AG04450 (cell line): ENCODE measurements around the gene DOCK3. TPM values are rescaled to one million over a fixed set of nuclear protein-coding genes. Genes with fewer than 3 reads are reported as not detected.
"Not testable (repeated sequence)": the region's sequence is repeated elsewhere in the genome, so short reads cannot be mapped to it uniquely, and the experiment has no call there.

Source experiments
- CTCF ChIA-PET: fragments of 300-600, 350-600 bp; formaldehyde crosslinking; extraction: SDS; loops from one replicate; lab custom pipeline; 2022; ENCODE audit warnings: antibody characterized with exemption, inconsistent platforms; lab: Charles Lee
- POLR2A ChIA-PET: fragments of 350-600 bp; formaldehyde crosslinking; extraction: SDS; loops from one replicate; lab custom pipeline; 2021; ENCODE audit warnings: antibody characterized with exemption, inconsistent platforms; lab: Yijun Ruan, JAX
- DNase-seq: peaks from one replicate; pipeline ENCODE4 v3.0.0-alpha.2; 2011; ENCODE audit warnings: low read depth, low spot score
- H3K27ac ChIP-seq: one replicate; pipeline ENCODE4 v1.5.1; 2012; ENCODE audit warnings: low read depth, low read length, control low read depth
- H3K27me3 ChIP-seq: one replicate; pipeline ENCODE4 v1.6.0; 2012; ENCODE audit warnings: low read length; ENCODE audit not compliant: control insufficient read depth, insufficient read depth
- H3K4me3 ChIP-seq: 2 replicates; pipeline ENCODE4 v1.5.1; 2011; ENCODE audit warnings: mild to moderate bottlenecking, low read depth, low read length, control low read depth
- H3K9me3 ChIP-seq: 2 replicates; pipeline ENCODE4 v1.5.1; 2012; ENCODE audit warnings: low read length; ENCODE audit not compliant: control insufficient read depth, insufficient read depth
- CTCF ChIP-seq: IDR thresholded peaks from 2 replicates; pipeline ENCODE4 v1.5.1; 2011; ENCODE audit warnings: low read depth, low read length, control low read depth, inconsistent platforms
- polyA plus RNA-seq: library from polyadenylated mRNA; depleted of rRNA; stranded (reverse); fragments of >200 nt; gene quantifications from 2 replicates; pipeline ENCODE4 v1.2.3, GENCODE V29; 2011

The DOCK3 gene
- polyA plus RNA-seq, 1 experiment = 0.07 TPM

DNA sequence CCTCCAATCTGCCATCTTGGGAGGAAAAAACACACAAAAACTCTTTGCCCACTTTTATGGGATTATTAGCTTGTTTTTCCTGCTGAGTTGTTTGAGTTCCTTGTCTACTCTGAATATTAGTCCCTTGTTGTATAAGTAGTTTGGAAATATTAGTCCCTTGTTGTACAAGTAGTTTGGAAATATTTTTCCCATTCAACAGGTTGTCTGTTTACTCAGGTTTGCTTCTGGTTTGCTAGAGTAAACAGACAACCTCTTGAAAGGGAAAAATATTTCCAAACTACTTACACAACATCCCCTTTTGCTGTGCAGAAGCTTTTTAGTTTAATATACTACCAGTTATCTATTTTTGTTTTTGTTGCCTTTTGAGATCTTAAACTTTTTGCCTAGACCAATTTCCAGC, 517.0 kb downstream of the DOCK3 start:
- CTCF ChIA-PET = no interaction called here
- TF ChIP-seq CTCF = no peak

GRCh38 chr3:51198477-51198876, 523.8 kb downstream of the DOCK3 start:
- ChIA-PET POLR2A (no interaction called here), CTCF (interaction anchor here (0.6 to 0.7 kb wide), 2 partner anchors 36 to 101 kb away, joined by 3 to 7 read pairs; no protein-coding TSS in a partner anchor)
- no peaks in the 10 kb centered on the region for H3K9me3 ChIP-seq
- H3K27me3 ChIP-seq = no peaks in the 10 kb centered on the region
- no peak for DNase-seq
- no peak overlapping the region for H3K4me3 ChIP-seq
- no peak overlapping the region for H3K27ac ChIP-seq
- TF ChIP-seq CTCF = no peak

More for the DNA sequence above, 517.0 kb downstream of the DOCK3 start:
- Histone ChIP-seq H3K27ac (no peak overlapping the region), H3K27me3 (no peaks in the 10 kb centered on the region), H3K9me3 (no peaks in the 10 kb centered on the region), H3K4me3 (no peak overlapping the region)
- POLR2A ChIA-PET = no interaction called here
- DNase-seq = no peak

DNA sequence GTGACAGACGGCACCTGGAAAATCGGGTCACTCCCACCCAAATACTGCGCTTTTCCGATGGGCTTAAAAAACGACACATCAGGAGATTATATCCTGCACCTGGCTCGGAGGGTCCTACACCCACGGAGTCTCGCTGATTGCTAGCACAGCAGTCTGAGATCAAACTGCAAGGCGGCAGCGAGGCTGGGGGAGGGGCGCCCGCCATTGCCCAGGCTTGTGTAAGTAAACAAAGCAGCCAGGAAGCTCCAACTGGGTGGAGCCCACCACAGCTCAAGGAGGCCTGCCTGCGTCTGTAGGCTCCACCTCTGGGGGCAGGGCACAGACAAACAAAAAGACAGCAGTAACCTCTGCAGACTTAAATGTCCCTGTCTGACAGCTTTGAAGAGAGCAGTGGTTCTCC, 524.6 kb downstream of the DOCK3 start:
- H3K27me3 ChIP-seq, H3K27ac ChIP-seq, POLR2A ChIA-PET, CTCF ChIA-PET, H3K4me3 ChIP-seq, H3K9me3 ChIP-seq, DNase-seq: not testable (repeated sequence)

DNA sequence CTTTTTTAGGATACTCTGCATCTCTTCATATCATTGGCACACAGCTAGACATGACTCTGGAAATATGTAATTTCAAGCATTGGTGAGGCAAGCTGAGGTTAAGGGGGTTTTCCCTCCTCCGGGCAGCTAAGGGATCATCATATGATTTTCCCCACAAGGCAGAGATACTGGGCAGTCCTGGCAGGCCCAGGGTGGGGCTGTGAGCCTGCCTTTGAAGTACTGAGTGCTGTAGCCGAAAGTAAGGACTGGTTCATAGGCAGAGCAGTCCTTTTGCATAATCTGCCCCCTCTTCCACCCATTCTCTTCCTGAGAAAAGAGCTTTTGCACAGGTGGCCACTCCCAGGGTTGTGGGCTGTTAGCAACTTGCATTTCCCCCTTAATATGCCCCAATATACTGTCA, 541.6 kb downstream of the DOCK3 start:
- Histone ChIP-seq H3K4me3 (no peak overlapping the region), H3K9me3 (no peaks in the 10 kb centered on the region), H3K27ac (no peak overlapping the region), H3K27me3 (no peaks in the 10 kb centered on the region)
- no peak for TF ChIP-seq CTCF
- no peak for DNase-seq
- POLR2A ChIA-PET = no interaction called here
- CTCF ChIA-PET = no interaction called here

GRCh38 chr3:51221959-51222358, 547.2 kb downstream of the DOCK3 start:
- CTCF ChIA-PET = no interaction called here
- Histone ChIP-seq H3K9me3 (no peaks in the 10 kb centered on the region), H3K27ac (no peak overlapping the region), H3K27me3 (no peaks in the 10 kb centered on the region), H3K4me3 (no peak overlapping the region)
- POLR2A ChIA-PET = no interaction called here
- no peak for DNase-seq
- TF ChIP-seq CTCF = no peak

- POLR2A ChIA-PET = no interaction called here
- Histone ChIP-seq H3K27ac (no peak overlapping the region), H3K9me3 (no peaks in the 10 kb centered on the region), H3K27me3 (no peaks in the 10 kb centered on the region), H3K4me3 (no peak overlapping the region)
- TF ChIP-seq CTCF = no peak
- CTCF ChIA-PET = no interaction called here
- no peak for DNase-seq
These were observed 549.6 kb downstream of the DOCK3 start for GRCh38 chr3:51224283-51224682.
